HG03457 (cell line): ENCODE data around the gene GPC6.

ENCODE experiments used
- ATAC-seq: cut with Tn5 transposase; IDR thresholded peaks from one replicate; pipeline ENCODE4 v1.9.1; 2021; ENCODE audit warnings: moderate number of reproducible peaks; ENCODE audit not compliant: unreplicated experiment

Gene GPC6

GRCh38 chr13:94416454-94417080 lies 1190.0 kb downstream of the GPC6 start:
- no peak for ATAC-seq

GRCh38 chr13:94417294-94417693 lies 1190.7 kb downstream of the GPC6 start:
- no peak for ATAC-seq

GRCh38 chr13:94419304-94419924 lies 1192.8 kb downstream of the GPC6 start:
- peak; percentile 62 for ATAC-seq

- ATAC-seq = no peak
Observed at GRCh38 chr13:94419925-94420305, 1193.3 kb downstream of the GPC6 start.

GRCh38 chr13:94427313-94427953 lies 1200.8 kb downstream of the GPC6 start:
- ATAC-seq = no peak

- no peak for ATAC-seq
Observed at GRCh38 chr13:94431574-94431973, 1205.0 kb downstream of the GPC6 start.

- no peak for ATAC-seq
Observed at GRCh38 chr13:94431987-94432386, 1205.4 kb downstream of the GPC6 start.

- peak; percentile 50 for ATAC-seq
Observed at GRCh38 chr13:94433055-94433961, 1206.7 kb downstream of the GPC6 start.

- no peak for ATAC-seq
Observed at GRCh38 chr13:94435604-94436226, 1209.1 kb downstream of the GPC6 start.

GRCh38 chr13:94444826-94445225 lies 1218.2 kb downstream of the GPC6 start:
- no peak for ATAC-seq

GRCh38 chr13:94454334-94454733 lies 1227.7 kb downstream of the GPC6 start:
- ATAC-seq = no peak

- no peak for ATAC-seq
Observed at GRCh38 chr13:94454906-94455305, 1228.3 kb downstream of the GPC6 start.

- no peak for ATAC-seq
Observed at GRCh38 chr13:94455414-94455813, 1228.8 kb downstream of the GPC6 start.
